PC-3 (cell line): ENCODE data around the gene CTSA.

ENCODE experiments used
- EZH2phosphoT487 ChIP-seq: fragments of 300-600 bp; sonication (generic); IDR thresholded peaks from 2 replicates; pipeline ENCODE4 v1.6.1; 2018; ENCODE audit warnings: mild to moderate bottlenecking, antibody characterized with exemption, low read length, borderline replicate concordance
- TF ChIP-seq, protein P1 (sequence below): fragments of 300-600 bp; sonication (generic); conservative IDR thresholded peaks from 2 replicates; pipeline ENCODE4 v1.5.1; 2017; ENCODE audit warnings: antibody characterized with exemption, low read depth, mild to moderate bottlenecking, low read length

DNA sequence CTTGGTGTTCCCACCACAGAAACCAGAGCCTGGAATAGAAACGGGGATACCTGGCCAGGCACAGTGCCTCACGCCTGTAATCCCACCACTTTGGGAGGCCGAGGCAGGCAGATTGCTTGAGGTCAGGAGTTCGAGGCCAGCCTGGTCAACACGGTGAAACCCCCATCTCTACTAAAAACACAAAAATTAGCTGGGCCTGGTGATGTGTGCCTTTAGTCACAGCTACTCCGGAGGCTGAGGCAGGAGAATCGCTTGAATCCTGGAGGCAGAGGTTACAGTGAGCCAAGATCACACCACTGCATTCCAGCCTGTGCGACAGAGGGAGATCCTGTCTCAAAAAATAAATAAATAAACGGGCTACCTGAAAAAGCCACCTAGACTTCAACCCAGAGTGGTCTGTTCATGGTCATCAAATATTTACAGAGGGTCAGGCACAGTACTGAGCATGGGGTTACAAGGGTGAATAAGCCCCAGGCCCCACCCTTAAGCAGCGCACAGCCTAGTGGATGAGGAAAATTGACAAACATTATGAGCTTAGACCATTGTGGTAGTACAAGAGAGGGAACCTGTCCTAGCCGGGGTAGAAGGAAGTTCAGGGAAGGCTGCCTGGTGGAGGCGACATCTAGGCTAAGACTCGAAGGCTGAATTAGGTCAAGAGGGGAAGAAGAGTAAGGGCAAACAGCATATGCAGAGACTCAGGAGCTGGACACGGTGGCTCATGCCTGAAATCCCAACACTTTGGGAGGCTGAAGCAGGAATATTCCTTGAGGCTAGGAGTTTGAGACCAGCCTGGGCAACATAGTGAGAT, 36.1 kb downstream of the CTSA start:
- TF ChIP-seq, protein P1, sequence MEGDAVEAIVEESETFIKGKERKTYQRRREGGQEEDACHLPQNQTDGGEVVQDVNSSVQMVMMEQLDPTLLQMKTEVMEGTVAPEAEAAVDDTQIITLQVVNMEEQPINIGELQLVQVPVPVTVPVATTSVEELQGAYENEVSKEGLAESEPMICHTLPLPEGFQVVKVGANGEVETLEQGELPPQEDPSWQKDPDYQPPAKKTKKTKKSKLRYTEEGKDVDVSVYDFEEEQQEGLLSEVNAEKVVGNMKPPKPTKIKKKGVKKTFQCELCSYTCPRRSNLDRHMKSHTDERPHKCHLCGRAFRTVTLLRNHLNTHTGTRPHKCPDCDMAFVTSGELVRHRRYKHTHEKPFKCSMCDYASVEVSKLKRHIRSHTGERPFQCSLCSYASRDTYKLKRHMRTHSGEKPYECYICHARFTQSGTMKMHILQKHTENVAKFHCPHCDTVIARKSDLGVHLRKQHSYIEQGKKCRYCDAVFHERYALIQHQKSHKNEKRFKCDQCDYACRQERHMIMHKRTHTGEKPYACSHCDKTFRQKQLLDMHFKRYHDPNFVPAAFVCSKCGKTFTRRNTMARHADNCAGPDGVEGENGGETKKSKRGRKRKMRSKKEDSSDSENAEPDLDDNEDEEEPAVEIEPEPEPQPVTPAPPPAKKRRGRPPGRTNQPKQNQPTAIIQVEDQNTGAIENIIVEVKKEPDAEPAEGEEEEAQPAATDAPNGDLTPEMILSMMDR, result no peak
- no peak for TF ChIP-seq EZH2phosphoT487
